Caco-2 (cell line): ENCODE measurements around the gene HLCS. TPM values are rescaled to one million over a fixed set of nuclear protein-coding genes. Genes with fewer than 3 reads are reported as not detected.

Experiments
- BruUV-seq: library from RNA; stranded (reverse); fragments of 400-500 nt; replicated peaks from 2 replicates; lab custom pipeline; 2021; lab: Mats Ljungman, UMichigan
- CTCF ChIA-PET: fragments of 300-600 bp; sonication (Branson Sonifier 250); formaldehyde crosslinking; loops from one replicate; lab custom pipeline; 2022; ENCODE audit warnings: antibody characterized with exemption; lab: Charles Lee
- POLR2A ChIA-PET: fragments of 300-600 bp; sonication (Branson Sonifier 250); formaldehyde crosslinking; loops from one replicate; lab custom pipeline; 2022; ENCODE audit warnings: antibody characterized with exemption; lab: Charles Lee
- DNase-seq, 2 experiments: peaks; one replicate each; pipeline versions ENCODE4 v3.0.0 to v3.0.0-alpha.2; 2020 to 2022
- H3K27me3 ChIP-seq: replicated peaks from 2 replicates; pipeline ENCODE4 v1.6.0; 2011; ENCODE audit warnings: low read length; ENCODE audit not compliant: control insufficient read depth, insufficient read depth
- H3K36me3 ChIP-seq: 2 replicates; pipeline ENCODE4 v1.5.1; 2011; ENCODE audit warnings: low read length; ENCODE audit not compliant: control insufficient read depth, insufficient read depth
- H3K4me1 ChIP-seq: fragments of 250-450 bp; sonication (Bioruptor Pico); 2 replicates; pipeline ENCODE4 v1.5.1; 2020; ENCODE audit warnings: mild to moderate bottlenecking
- H3K4me3 ChIP-seq: 2 replicates; pipeline ENCODE4 v1.5.1; 2011; ENCODE audit warnings: low read depth, mild to moderate bottlenecking, control low read depth, low read length
- H3K9me3 ChIP-seq: fragments of 250-450 bp; sonication (Bioruptor Pico); 2 replicates; pipeline ENCODE4 v1.5.1; 2020; ENCODE audit warnings: mild to moderate bottlenecking, moderate library complexity
- H3K27ac Mint-ChIP-seq: one replicate; pipeline ENCODE4 v1.8.0; 2022; ENCODE audit warnings: mixed read lengths; ENCODE audit not compliant: unreplicated experiment
- H3K27me3 Mint-ChIP-seq: one replicate; pipeline ENCODE4 v1.8.0; 2022; ENCODE audit warnings: mixed read lengths; ENCODE audit not compliant: insufficient read depth, unreplicated experiment
- H3K36me3 Mint-ChIP-seq: one replicate; pipeline ENCODE4 v1.8.0; 2022; ENCODE audit warnings: mild to moderate bottlenecking, mixed read lengths; ENCODE audit not compliant: insufficient read depth, unreplicated experiment
- H3K4me1 Mint-ChIP-seq: one replicate; pipeline ENCODE4 v1.8.0; 2022; ENCODE audit warnings: low read depth, mixed read lengths; ENCODE audit not compliant: unreplicated experiment
- H3K4me3 Mint-ChIP-seq: one replicate; pipeline ENCODE4 v1.8.0; 2022; ENCODE audit warnings: mild to moderate bottlenecking, moderate library complexity, mixed read lengths; ENCODE audit not compliant: unreplicated experiment
- H3K9me3 Mint-ChIP-seq: one replicate; pipeline ENCODE4 v1.8.0; 2022; ENCODE audit warnings: mixed read lengths; ENCODE audit not compliant: unreplicated experiment
- intact Hi-C: fragments of 100-400 bp; cut with micrococcal nuclease; formaldehyde crosslinking; loops from one replicate; pipeline ENCODE4 v1.10.0; 2022; ENCODE audit not compliant: unreplicated experiment
- total RNA-seq: library from RNA; stranded (reverse); gene quantifications from 2 replicates; pipeline ENCODE4 v1.2.3, GENCODE V29; 2022
- TF ChIP-seq, protein P1 (sequence below), 2 experiments: fragments of 200-600 bp in 1 of 2; IDR thresholded peaks; 1 replicate in 1 of 2; 2 replicates in 1 of 2; pipeline versions ENCODE4 v1.5.1 to v1.8.0; 2011 to 2022; ENCODE audit warnings: antibody characterized with exemption in 1 of 2, control low read depth in 1 of 2, inconsistent platforms in 1 of 2, low read depth in 1 of 2, low read length in 1 of 2, mild to moderate bottlenecking in 1 of 2, moderate library complexity in 1 of 2; ENCODE audit not compliant: insufficient read depth in 1 of 2, severe bottlenecking in 1 of 2, unreplicated experiment in 1 of 2

HLCS gene
- total RNA-seq, 1 experiment from 2014 or later: 26.2 TPM

- H3K27ac Mint-ChIP-seq: peak overlapping the region; percentile 96
- DNase-seq: peak; percentile 52 to 67
- TSS peak; percentile 83 for BruUV-seq
- no peaks in the 10 kb centered on the region for H3K9me3 Mint-ChIP-seq
- H3K27me3 ChIP-seq: no peaks in the 10 kb centered on the region
- no peaks in the 10 kb centered on the region for H3K36me3 ChIP-seq
- no peak overlapping the region for H3K4me3 ChIP-seq
- no peaks in the 10 kb centered on the region for H3K27me3 Mint-ChIP-seq
- H3K4me1 ChIP-seq: peaks cover 37% of the 10 kb centered on the region
- intact Hi-C loops: loop anchor here (1.0 to 5.0 kb wide), 2 partner anchors 48 to 66 kb away; no protein-coding TSS in a partner anchor
- TF ChIP-seq, protein P1, sequence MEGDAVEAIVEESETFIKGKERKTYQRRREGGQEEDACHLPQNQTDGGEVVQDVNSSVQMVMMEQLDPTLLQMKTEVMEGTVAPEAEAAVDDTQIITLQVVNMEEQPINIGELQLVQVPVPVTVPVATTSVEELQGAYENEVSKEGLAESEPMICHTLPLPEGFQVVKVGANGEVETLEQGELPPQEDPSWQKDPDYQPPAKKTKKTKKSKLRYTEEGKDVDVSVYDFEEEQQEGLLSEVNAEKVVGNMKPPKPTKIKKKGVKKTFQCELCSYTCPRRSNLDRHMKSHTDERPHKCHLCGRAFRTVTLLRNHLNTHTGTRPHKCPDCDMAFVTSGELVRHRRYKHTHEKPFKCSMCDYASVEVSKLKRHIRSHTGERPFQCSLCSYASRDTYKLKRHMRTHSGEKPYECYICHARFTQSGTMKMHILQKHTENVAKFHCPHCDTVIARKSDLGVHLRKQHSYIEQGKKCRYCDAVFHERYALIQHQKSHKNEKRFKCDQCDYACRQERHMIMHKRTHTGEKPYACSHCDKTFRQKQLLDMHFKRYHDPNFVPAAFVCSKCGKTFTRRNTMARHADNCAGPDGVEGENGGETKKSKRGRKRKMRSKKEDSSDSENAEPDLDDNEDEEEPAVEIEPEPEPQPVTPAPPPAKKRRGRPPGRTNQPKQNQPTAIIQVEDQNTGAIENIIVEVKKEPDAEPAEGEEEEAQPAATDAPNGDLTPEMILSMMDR (IDR thresholded peaks at IDR 0.05; ENCODE audit: insufficient read depth in 1 of 2, low read depth in 1 of 2, low read length in 1 of 2, severe bottlenecking in 1 of 2, unreplicated experiment in 1 of 2): no peak
- peaks cover 25% of the 10 kb centered on the region for H3K4me1 Mint-ChIP-seq
- H3K9me3 ChIP-seq: no peaks in the 10 kb centered on the region
- POLR2A ChIA-PET: no interaction called here
- CTCF ChIA-PET: interaction anchor here (2.4 kb wide), 1 partner anchor 56 kb away, joined by 32 read pairs; no protein-coding TSS in a partner anchor
- peak overlapping the region; percentile 61 for H3K4me3 Mint-ChIP-seq
- no peaks in the 10 kb centered on the region for H3K36me3 Mint-ChIP-seq
Measured at GRCh38 chr21:36860736-36861594, 105.5 kb downstream of the HLCS start.

DNA sequence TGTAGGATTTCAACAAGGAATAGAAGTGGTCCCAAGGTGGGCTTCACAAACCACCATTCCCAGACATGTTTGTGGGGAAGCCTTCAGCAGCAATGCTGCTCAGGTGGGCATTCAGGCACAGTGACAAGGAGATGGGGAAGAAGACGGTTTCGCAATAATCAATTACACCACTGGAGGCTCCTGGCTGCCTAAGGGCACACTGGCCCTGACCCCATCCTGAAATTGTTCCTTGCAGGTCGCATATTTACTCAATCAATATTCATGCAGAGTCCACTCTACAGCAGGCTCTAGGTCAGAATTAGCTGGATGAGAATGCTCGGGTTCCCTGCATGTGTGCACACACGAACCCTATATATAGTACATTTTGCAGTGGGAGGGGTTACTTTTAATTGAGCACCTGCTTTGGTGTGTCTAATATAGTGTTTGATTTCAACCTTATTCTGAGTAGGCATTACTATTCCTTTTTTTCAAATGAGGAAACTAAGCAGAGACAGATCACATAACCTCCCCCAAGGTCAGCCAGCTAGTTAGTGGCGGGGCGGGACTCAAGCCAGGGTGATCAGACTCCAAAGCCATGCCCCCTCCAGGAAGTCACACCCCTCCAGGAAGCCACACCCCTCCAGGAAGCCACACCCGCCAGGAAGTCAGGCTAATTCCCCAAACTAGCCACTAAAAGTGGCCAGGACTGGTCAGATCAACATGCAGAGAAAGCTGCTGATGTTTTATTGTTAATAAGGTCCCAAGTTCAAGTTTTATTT, 106.5 kb downstream of the HLCS start:
- Mint-ChIP-seq H3K27me3 (no peaks in the 10 kb centered on the region), H3K27ac (no peak overlapping the region), H3K4me3 (no peak overlapping the region), H3K4me1 (peaks cover 25% of the 10 kb centered on the region), H3K9me3 (no peaks in the 10 kb centered on the region), H3K36me3 (no peaks in the 10 kb centered on the region)
- H3K4me1 ChIP-seq: peaks cover 37% of the 10 kb centered on the region
- intact Hi-C loops: loop anchor here (5.0 to 10.0 kb wide), 2 partner anchors 67 to 195 kb away; no protein-coding TSS in a partner anchor
- POLR2A ChIA-PET: interaction anchor here (0.6 kb wide), 1 partner anchor 56 kb away, joined by 4 read pairs; no protein-coding TSS in a partner anchor
- H3K4me3 ChIP-seq: no peak overlapping the region
- BruUV-seq: no TSS peak
- CTCF ChIA-PET: interaction anchor here (0.5 to 2.4 kb wide), 2 partner anchors 27 to 57 kb away, joined by 3 to 32 read pairs; no protein-coding TSS in a partner anchor
- no peaks in the 10 kb centered on the region for H3K27me3 ChIP-seq
- no peaks in the 10 kb centered on the region for H3K36me3 ChIP-seq
- no peaks in the 10 kb centered on the region for H3K9me3 ChIP-seq
- DNase-seq: peak; percentile 71 to 85
- TF ChIP-seq, protein P1 (IDR thresholded peaks at IDR 0.05; ENCODE audit: insufficient read depth in 1 of 2, low read depth in 1 of 2, low read length in 1 of 2, severe bottlenecking in 1 of 2, unreplicated experiment in 1 of 2): no peak
